GM23248 (cell line): Measurements from ENCODE around the gene CSNK1G1. TPM values are rescaled to one million over a fixed set of nuclear protein-coding genes. Genes with fewer than 3 reads are reported as not detected.

ENCODE experiments used
- DNase-seq: peaks from one replicate; pipeline ENCODE4 v3.0.0-alpha.2; 2015
- H2AFZ ChIP-seq: fragments of 200-600 bp; sonication (generic); 2 replicates; pipeline ENCODE4 v1.6.1; 2016; ENCODE audit warnings: antibody characterized with exemption
- H3F3A ChIP-seq: fragments of 200-600 bp; sonication (generic); 2 replicates; pipeline ENCODE4 v1.6.1; 2016; ENCODE audit warnings: mild to moderate bottlenecking, antibody characterized with exemption, mixed run types; ENCODE audit not compliant: insufficient read depth
- H3K27ac ChIP-seq: fragments of 200-600 bp; sonication (generic); 2 replicates; pipeline ENCODE4 v1.5.1; 2016; ENCODE audit warnings: mild to moderate bottlenecking
- H3K27me3 ChIP-seq: fragments of 200-600 bp; sonication (generic); replicated peaks from 2 replicates; pipeline ENCODE4 v1.6.1; 2016; ENCODE audit warnings: mild to moderate bottlenecking; ENCODE audit not compliant: insufficient read depth
- H3K36me3 ChIP-seq: fragments of 200-600 bp; sonication (generic); 2 replicates; pipeline ENCODE4 v1.6.1; 2016; ENCODE audit warnings: low read depth, mild to moderate bottlenecking
- H3K4me1 ChIP-seq: fragments of 200-600 bp; sonication (generic); 2 replicates; pipeline ENCODE4 v1.6.1; 2016; ENCODE audit warnings: mild to moderate bottlenecking; ENCODE audit not compliant: insufficient read depth
- H3K4me2 ChIP-seq: fragments of 200-600 bp; sonication (generic); one replicate; pipeline ENCODE4 v1.6.1; 2016; ENCODE audit warnings: mild to moderate bottlenecking; ENCODE audit not compliant: unreplicated experiment
- H3K4me3 ChIP-seq: fragments of 200-600 bp; sonication (generic); 2 replicates; pipeline ENCODE4 v1.5.1; 2016; ENCODE audit warnings: mild to moderate bottlenecking
- H3K79me2 ChIP-seq: fragments of 200-600 bp; sonication (generic); 2 replicates; pipeline ENCODE4 v1.6.1; 2016; ENCODE audit warnings: mild to moderate bottlenecking; ENCODE audit not compliant: insufficient read depth
- H3K9ac ChIP-seq: fragments of 200-600 bp; sonication (generic); 2 replicates; pipeline ENCODE4 v1.6.1; 2016; ENCODE audit warnings: mild to moderate bottlenecking
- H3K9me2 ChIP-seq: fragments of 200-600 bp; sonication (generic); 2 replicates; pipeline ENCODE4 v1.6.1; 2016; ENCODE audit warnings: mixed run types, mild to moderate bottlenecking, moderate library complexity; ENCODE audit not compliant: insufficient read depth
- H3K9me3 ChIP-seq: fragments of 200-600 bp; sonication (generic); one replicate; pipeline ENCODE4 v1.6.1; 2017; ENCODE audit warnings: low read depth
- H4K20me1 ChIP-seq: fragments of 200-600 bp; sonication (generic); 2 replicates; pipeline ENCODE4 v1.6.0; 2016; ENCODE audit not compliant: insufficient read depth
- EZH2 ChIP-seq: fragments of 200-600 bp; sonication (generic); IDR thresholded peaks from 2 replicates; pipeline ENCODE4 v1.6.1; 2018; ENCODE audit warnings: antibody characterized with exemption, mild to moderate bottlenecking; ENCODE audit not compliant: insufficient read depth, poor library complexity, severe bottlenecking
- EZH2phosphoT487 ChIP-seq: fragments of 200-600 bp; sonication (generic); IDR thresholded peaks from 2 replicates; pipeline ENCODE4 v1.6.1; 2018; ENCODE audit warnings: antibody characterized with exemption, moderate library complexity, mild to moderate bottlenecking, low read depth; ENCODE audit not compliant: insufficient read depth
- WGBS, 2 experiments: methylation state at CpG; one replicate each; pipeline ENCODE4 v1.1.6; 2015 to 2017; ENCODE audit warnings: low lambda C conversion rate in 2 of 2, low coverage in 1 of 2; ENCODE audit errors: missing lambda C conversion rate in 2 of 2; 5-methylcytosine and 5-hydroxymethylcytosine counted together
- in situ Hi-C: fragments of 300-500 bp; cut with MboI; formaldehyde crosslinking; loops from 2 replicates; pipeline ENCODE4 v1.15.0; 2020
- polyA plus RNA-seq: library from polyadenylated mRNA; unstranded; fragments of >200 nt; fragmentation: Nextera tagmentation; extraction: Ambion mirVana; gene quantifications from 2 replicates; pipeline ENCODE4 v1.2.1, GENCODE V29; 2016
- total RNA-seq: library from RNA; depleted of rRNA; stranded (reverse); fragments of >200 nt; shearing (Covaris generic); gene quantifications from 2 replicates; pipeline ENCODE4 v1.2.3, GENCODE V29; 2014

CSNK1G1 gene
- total and polyA plus RNA-seq, 2 experiments from 2014 or later = 14.8 to 17.1 TPM

GRCh38 chr15:64137226-64137833 lies 218.6 kb downstream of the CSNK1G1 start:
- TF ChIP-seq EZH2 (no peak), EZH2phosphoT487 (no peak)
- in situ Hi-C loops = no loop called here

GRCh38 chr15:64136347-64136746 lies 219.6 kb downstream of the CSNK1G1 start:
- no peaks in the 10 kb centered on the region for H3K4me1 ChIP-seq
- WGBS, 2 experiments = 87 to 91% methylated on average over 7 of the region's 7 CpGs
- H3K27me3 ChIP-seq = no peaks in the 10 kb centered on the region
- H3K36me3 ChIP-seq = peaks cover 39% of the 10 kb centered on the region
- in situ Hi-C loops = no loop called here
- no peaks in the 10 kb centered on the region for H3K9me3 ChIP-seq
- no peak overlapping the region for H3K27ac ChIP-seq
- no peaks in the 10 kb centered on the region for H3K9me2 ChIP-seq
- no peak overlapping the region for H3K9ac ChIP-seq
- no peak overlapping the region for H2AFZ ChIP-seq
- H4K20me1 ChIP-seq = no peaks in the 10 kb centered on the region
- no peak overlapping the region for H3K4me2 ChIP-seq
- no peaks in the 10 kb centered on the region for H3F3A ChIP-seq
- TF ChIP-seq EZH2 = no peak
- no peak for TF ChIP-seq EZH2phosphoT487
- H3K79me2 ChIP-seq = no peaks in the 10 kb centered on the region
- no peak for DNase-seq
- H3K4me3 ChIP-seq = no peak overlapping the region

More at GRCh38 chr15:64137226-64137833, 218.6 kb downstream of the CSNK1G1 start:
- H3K36me3 ChIP-seq = peaks cover 35% of the 10 kb centered on the region
- H3K4me2 ChIP-seq = no peak overlapping the region
- H3K9ac ChIP-seq = no peak overlapping the region
- H4K20me1 ChIP-seq = no peaks in the 10 kb centered on the region
- no peak overlapping the region for H2AFZ ChIP-seq
- 68 to 71% methylated on average over 8 of the region's 8 CpGs for WGBS, 2 experiments
- no peaks in the 10 kb centered on the region for H3K9me3 ChIP-seq
- no peaks in the 10 kb centered on the region for H3K79me2 ChIP-seq
- H3K4me1 ChIP-seq = no peaks in the 10 kb centered on the region
- no peak overlapping the region for H3K4me3 ChIP-seq
- H3K27ac ChIP-seq = no peak overlapping the region
- no peaks in the 10 kb centered on the region for H3F3A ChIP-seq
- no peaks in the 10 kb centered on the region for H3K27me3 ChIP-seq
- H3K9me2 ChIP-seq = no peaks in the 10 kb centered on the region
- no peak for DNase-seq

GRCh38 chr15:64134345-64134829 lies 221.6 kb downstream of the CSNK1G1 start:
- TF ChIP-seq EZH2 = no peak
- WGBS, 2 experiments = 85 to 89% methylated on average over 8 to 9 of the region's 9 CpGs
- in situ Hi-C loops = no loop called here
- Histone ChIP-seq H3K36me3 (peaks cover 54% of the 10 kb centered on the region), H3K4me3 (no peak overlapping the region), H3K4me1 (no peaks in the 10 kb centered on the region), H2AFZ (no peak overlapping the region), H3K9ac (no peak overlapping the region), H3K9me3 (no peaks in the 10 kb centered on the region), H3K27ac (no peak overlapping the region), H3F3A (no peaks in the 10 kb centered on the region), H4K20me1 (no peaks in the 10 kb centered on the region), H3K9me2 (no peaks in the 10 kb centered on the region), H3K79me2 (no peaks in the 10 kb centered on the region), H3K27me3 (no peaks in the 10 kb centered on the region), H3K4me2 (no peak overlapping the region)
- DNase-seq = no peak

GRCh38 chr15:64133623-64134344 lies 222.2 kb downstream of the CSNK1G1 start:
- in situ Hi-C loops = no loop called here
- Histone ChIP-seq H3K4me1 (no peaks in the 10 kb centered on the region), H3K4me2 (no peak overlapping the region), H3K27ac (no peak overlapping the region), H3K36me3 (peaks cover 59% of the 10 kb centered on the region), H3K4me3 (no peak overlapping the region), H3K9me3 (no peaks in the 10 kb centered on the region), H3K27me3 (no peaks in the 10 kb centered on the region), H3F3A (no peaks in the 10 kb centered on the region), H3K9me2 (no peaks in the 10 kb centered on the region), H3K9ac (no peak overlapping the region), H3K79me2 (no peaks in the 10 kb centered on the region), H2AFZ (no peak overlapping the region), H4K20me1 (no peaks in the 10 kb centered on the region)
- 80 to 84% methylated on average over 10 of the region's 10 CpGs for WGBS, 2 experiments
- TF ChIP-seq EZH2 (no peak), EZH2phosphoT487 (no peak)
- peak; percentile 30 for DNase-seq
